Germinal center (tissue), 1 donor: Measurements from ENCODE around the gene DCD.
A peak's percentile ranks its signal among the peaks of the same experiment; 100 is the strongest.

Experiments used
- DNase-seq: peaks from one replicate; pipeline ENCODE4 v3.0.0; 2012; ENCODE audit warnings: mixed read lengths, low spot score

The DCD gene

DNA sequence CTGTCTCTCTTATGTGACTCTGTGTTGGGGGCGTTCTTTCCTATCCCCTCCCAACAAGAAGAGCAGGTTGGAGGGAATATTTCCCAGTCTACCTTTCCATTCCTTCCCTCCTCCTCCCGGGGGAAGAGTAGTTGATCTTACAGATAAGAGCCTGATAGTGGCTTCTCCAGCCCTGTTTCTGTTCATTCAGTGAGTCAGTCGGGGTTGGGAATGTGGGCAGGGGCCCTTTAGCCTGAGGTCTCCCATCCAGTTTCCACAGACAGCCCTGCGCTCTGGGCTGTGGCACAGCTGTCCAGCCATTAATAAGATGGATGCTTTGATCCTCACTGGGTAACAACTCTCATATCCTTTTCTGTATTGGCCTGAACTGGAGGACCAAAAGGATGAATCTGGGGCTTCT lies 41.6 kb downstream of the DCD start:
- no peak for DNase-seq

DNA sequence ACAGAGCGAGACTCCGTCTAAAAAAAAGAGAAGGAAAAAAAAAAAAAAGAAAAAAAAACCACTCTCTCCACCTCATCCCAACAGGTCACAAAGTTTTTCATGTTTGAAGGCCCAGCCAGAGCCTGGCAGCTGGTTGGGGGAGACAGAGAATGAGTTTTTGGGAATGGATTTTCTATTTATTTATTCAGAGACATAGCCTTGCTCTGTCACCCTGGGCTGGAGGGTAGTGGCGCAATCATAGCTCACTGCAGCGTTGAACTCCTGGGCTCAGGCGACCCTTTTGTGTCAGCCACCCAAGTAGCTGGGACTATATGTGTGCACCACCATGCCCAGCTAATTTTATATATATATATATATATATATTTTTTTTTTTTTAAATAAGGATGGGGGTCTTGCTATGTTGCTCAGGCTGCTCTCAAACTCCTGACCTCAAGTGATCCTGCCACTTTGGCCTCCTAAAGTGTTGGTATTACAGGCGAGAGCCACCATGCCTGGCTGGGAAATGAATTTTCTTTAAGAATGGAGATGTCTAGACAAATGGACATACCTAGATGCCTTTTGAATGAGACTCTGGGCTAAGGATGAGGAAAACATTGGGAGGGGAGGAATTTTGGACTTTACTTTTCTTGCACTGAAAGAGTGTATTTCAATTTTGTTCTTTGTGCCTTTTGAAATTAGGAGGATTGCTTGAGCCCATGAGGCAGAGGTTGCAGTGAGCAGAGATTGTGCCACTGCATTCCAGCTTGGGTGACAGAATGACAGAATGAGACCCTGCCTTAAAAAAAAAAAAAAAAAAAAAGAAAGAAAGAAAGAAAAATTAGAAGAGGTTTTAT lies 42.8 kb downstream of the DCD start:
- DNase-seq, result no peak

DNA sequence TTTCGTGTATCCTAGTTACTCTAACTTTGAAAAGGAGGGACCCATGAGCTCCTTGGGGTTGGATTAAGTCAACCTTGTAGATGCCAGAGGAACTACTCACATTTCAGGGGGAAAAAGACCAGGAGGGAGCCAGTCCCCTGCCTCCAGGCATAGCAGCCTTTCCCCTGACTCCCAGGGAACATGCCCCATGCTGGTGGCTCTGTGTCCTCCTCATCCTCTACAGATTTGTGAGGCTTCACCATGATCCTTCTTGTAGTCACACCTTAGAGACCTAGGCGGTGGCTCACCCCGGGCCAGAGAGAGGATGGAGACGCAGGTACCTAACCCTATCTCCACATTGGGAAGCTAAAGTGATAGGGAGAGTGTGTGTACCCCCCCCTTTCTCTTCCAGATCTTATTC lies 43.7 kb downstream of the DCD start:
- no peak for DNase-seq

DNA sequence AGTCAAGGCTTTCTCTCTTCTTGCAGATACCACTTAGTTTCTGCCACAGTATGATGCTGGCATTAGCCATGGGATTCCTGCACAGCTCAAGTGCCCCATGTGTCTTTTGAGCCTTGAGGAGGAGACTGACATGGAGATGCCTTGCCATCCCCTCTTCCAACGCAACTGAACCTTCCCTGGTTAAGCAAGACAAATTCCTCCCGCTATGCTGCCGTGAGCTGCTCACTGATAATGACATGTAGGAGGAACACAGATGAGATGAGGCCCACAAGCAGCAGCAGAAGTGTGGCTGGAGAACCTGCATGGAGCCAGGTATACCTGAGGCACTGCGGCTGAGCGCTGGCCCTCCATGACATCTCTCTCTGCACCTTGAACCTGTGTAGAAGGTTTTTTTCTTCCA lies 44.3 kb downstream of the DCD start:
- no peak for DNase-seq

DNA sequence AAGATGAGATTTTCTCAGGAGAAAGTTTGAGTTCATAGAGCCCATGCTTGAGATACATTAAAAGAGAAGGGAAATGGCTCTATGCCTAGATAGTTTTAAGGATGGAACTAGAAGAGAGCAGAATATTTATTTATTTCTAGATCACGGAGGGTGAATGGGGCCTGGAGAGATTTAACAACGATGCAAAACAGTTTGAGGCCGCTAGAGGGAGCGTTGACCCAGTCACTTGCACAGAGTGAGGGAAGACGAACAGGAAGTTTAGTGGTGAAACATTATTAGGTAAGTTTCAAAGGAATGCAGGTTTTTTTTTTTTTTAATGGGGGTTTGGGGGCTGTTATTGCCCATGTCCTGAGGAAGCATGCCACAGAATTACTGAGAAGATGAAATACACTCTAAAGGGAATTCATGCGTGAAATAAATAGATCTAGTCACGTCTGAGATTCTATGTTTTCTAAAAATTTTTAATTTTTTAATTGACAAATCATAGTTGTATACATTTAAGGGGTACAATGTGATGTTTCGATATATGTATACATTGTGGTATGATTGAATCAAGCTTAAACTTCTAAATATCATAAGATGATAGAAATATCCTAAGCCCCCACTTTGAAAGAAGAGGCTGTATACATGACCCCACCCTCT lies 44.9 kb downstream of the DCD start:
- DNase-seq, result peak; percentile 78

DNA sequence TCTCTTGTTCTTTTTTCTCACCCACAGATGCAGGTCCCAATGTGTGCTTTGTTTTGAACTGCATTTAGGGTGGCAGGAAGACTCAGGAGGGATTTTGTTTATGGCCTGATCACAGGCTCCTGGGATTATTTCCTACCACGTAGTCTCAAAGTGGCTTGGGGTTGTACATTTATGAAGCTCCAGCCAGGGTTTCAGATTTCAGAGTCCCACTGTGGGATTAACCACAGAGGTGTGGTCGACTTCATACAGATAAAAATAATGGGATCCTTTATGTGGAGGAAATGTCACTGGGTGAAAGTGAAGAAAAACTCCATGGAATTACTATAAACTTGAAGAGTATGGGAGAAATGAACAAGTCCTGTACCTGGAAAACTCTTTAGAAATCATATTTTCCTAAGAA lies 45.5 kb downstream of the DCD start:
- no peak for DNase-seq

DNA sequence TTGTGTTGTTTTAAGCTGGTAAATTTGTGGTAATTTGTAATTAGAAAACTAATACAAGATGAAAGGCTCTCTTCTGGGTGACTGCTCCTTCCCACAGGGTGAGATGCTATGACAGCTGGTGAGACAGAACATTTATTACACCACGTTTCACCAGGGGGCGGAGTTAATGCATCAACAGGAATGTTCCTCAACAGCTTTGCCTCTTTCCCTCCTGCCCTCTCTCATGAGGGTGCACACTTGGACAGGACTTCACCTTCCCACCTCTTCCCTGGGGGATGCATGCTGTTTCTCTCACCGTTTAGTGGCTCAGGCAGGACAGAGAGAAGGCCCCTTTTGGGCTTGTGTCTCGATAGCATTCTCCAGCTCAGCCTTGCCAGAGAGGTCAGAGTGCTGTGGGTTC lies 46.3 kb downstream of the DCD start:
- no peak for DNase-seq

DNA sequence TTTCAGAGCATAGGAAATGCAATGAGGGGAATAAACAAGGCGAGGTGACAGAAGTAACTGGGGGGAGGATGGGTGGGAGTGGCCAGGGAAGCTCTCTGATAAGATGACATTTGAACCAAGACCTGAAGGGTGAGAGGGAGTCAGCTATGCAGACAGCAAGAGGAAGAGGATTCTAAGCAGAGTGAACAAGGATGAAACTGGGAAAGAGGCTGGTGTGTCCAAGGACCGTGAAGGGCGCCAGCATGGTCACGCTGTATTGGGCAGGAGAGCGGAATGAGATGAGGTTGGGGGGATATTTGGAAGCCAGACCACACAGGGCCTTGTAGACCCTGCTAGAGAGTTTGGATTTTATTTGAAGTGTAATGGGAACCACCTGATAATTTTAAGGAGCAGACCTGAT lies 49.2 kb downstream of the DCD start:
- no peak for DNase-seq

DNA sequence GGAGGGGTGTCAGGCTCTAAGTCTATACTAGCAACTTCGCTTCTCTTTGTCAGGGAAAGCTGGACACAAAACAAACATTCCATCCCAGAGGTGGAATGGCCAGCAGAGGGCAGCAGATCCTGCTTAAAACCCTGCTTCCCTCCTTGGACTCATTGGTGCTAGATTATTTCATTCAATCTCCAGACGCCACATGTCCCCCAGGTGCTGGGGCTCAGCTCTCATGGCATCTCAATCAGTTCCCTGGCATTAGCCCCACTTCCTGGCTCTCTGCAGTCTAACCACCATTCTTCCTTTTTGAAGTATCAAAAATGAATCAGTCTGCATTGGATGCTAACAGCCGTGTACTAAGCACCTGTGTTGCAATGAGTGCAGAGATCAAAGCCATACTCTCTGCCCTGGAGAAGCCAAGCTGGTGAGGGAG lies 51.6 kb downstream of the DCD start:
- peak; percentile 43 for DNase-seq

DNA sequence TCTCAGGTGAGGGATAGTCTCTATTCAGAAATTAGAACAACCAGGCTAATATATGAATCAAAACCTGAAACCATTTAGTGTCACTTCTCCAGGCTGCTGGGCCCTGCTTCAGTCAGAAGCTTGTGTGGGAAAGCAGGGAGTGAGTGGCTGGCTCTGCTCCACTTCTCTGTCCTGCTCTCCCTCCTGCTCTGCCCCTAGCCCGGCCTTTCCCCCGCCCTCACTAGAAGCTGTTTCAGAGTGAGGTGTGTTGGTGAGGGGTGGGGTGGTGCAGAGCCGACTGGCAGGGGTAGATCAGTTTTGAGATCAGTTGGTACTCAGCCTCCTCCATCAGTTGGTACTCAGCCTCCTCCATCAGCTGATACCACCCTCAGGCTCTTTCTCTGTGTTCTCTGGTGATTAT lies 52.7 kb downstream of the DCD start:
- DNase-seq, result no peak
